Activated CD4-positive, alpha-beta T cell treated with anti-CD3 and anti-CD28 coated beads for 24 hours (primary cell): Measurements from ENCODE around the gene SPINK5.

Experiments used
- DNase-seq, 2 donors: peaks; one replicate each; pipeline ENCODE4 v3.0.0-alpha.2; 2020; ENCODE audit warnings: low read depth in 2 of 2

Gene SPINK5

GRCh38 chr5:148091991-148092964, 28.5 kb downstream of the SPINK5 start:
- no peak for DNase-seq

GRCh38 chr5:148094336-148094735, 30.6 kb downstream of the SPINK5 start:
- DNase-seq, result no peak

- DNase-seq, result no peak
Measured at GRCh38 chr5:148104226-148104625, 40.4 kb downstream of the SPINK5 start.

GRCh38 chr5:148107608-148108007, 43.8 kb downstream of the SPINK5 start:
- no peak for DNase-seq

- no peak for DNase-seq
Measured at GRCh38 chr5:148113243-148113642, 49.5 kb downstream of the SPINK5 start.

- DNase-seq, result no peak
Measured at GRCh38 chr5:148120317-148120716, 56.5 kb downstream of the SPINK5 start.

- no peak for DNase-seq
Measured at GRCh38 chr5:148125641-148126040, 61.9 kb downstream of the SPINK5 start.

- no peak for DNase-seq
Measured at GRCh38 chr5:148135091-148136048, 71.6 kb downstream of the SPINK5 start.

GRCh38 chr5:148140846-148141245, 77.1 kb downstream of the SPINK5 start:
- no peak for DNase-seq

GRCh38 chr5:148141645-148142044, 77.9 kb downstream of the SPINK5 start:
- no peak for DNase-seq

GRCh38 chr5:148145916-148146315, 82.1 kb downstream of the SPINK5 start:
- DNase-seq, result no peak

GRCh38 chr5:148146487-148146886, 82.7 kb downstream of the SPINK5 start:
- no peak for DNase-seq

GRCh38 chr5:148147415-148147814, 83.6 kb downstream of the SPINK5 start:
- DNase-seq, result no peak

GRCh38 chr5:148151872-148152271, 88.1 kb downstream of the SPINK5 start:
- no peak for DNase-seq

- DNase-seq, result no peak
Measured at GRCh38 chr5:148152781-148153180, 89.0 kb downstream of the SPINK5 start.

- DNase-seq, result no peak
Measured at GRCh38 chr5:148156609-148157008, 92.8 kb downstream of the SPINK5 start.

- DNase-seq, result no peak
Measured at GRCh38 chr5:148162038-148162437, 98.3 kb downstream of the SPINK5 start.

GRCh38 chr5:148163345-148163744, 99.6 kb downstream of the SPINK5 start:
- no peak for DNase-seq

- no peak for DNase-seq
Measured at GRCh38 chr5:148166550-148167283, 102.9 kb downstream of the SPINK5 start.

- DNase-seq, result no peak
Measured at GRCh38 chr5:148168246-148168645, 104.5 kb downstream of the SPINK5 start, which contains the start of gene SPINK14. Gene SPINK14 (plus strand): TSS chr5:148168546. CDS start chr5:148169733, 1,187 bp downstream.

- DNase-seq, result no peak
Measured at GRCh38 chr5:148172377-148172776, 108.6 kb downstream of the SPINK5 start.

- no peak for DNase-seq
Measured at GRCh38 chr5:148176480-148176879, 112.7 kb downstream of the SPINK5 start.
